Upper lobe of left lung (tissue), 6 donors: ENCODE data around the gene ADD3. TPM values are rescaled to one million over a fixed set of nuclear protein-coding genes. Genes with fewer than 3 reads are reported as not detected.
"Not testable (repeated sequence)": the region's sequence is repeated elsewhere in the genome, so short reads cannot be mapped to it uniquely, and the experiment has no call there.

Experiments used
- ATAC-seq, 2 donors: fragments of 200-7000 bp; cut with Tn5 transposase; one replicate each; pipeline ENCODE4 v1.9.1; 2022; ENCODE audit warnings: mild to moderate bottlenecking in 2 of 2, moderate library complexity in 2 of 2; ENCODE audit not compliant: low FRiP score in 2 of 2
- DNase-seq, 2 donors: peaks; one replicate each; pipeline ENCODE4 v3.0.0-alpha.2; 2019 to 2020
- H3K27ac ChIP-seq, 4 donors: fragments of 200-600 bp; sonication (generic); one replicate each; pipeline ENCODE4 v1.5.1; 2016 to 2019
- H3K27me3 ChIP-seq, 4 donors: fragments of 200-600 bp; sonication (generic); one replicate each; pipeline ENCODE4 v1.5.1; 2017 to 2019
- H3K36me3 ChIP-seq, 4 donors: fragments of 200-600 bp; sonication (generic); one replicate each; pipeline ENCODE4 v1.5.1; 2016 to 2019
- H3K4me1 ChIP-seq, 4 donors: fragments of 200-600 bp; sonication (generic); one replicate each; pipeline ENCODE4 v1.5.1; 2018 to 2019
- H3K4me3 ChIP-seq, 4 donors: fragments of 200-600 bp; sonication (generic); one replicate each; pipeline ENCODE4 v1.5.1; 2017 to 2019; ENCODE audit warnings: mild to moderate bottlenecking in 2 of 4, moderate library complexity in 1 of 4
- H3K9me3 ChIP-seq, 4 donors: fragments of 200-600 bp; sonication (generic); one replicate each; pipeline ENCODE4 v1.5.1; 2018 to 2019
- EP300 ChIP-seq, 4 donors: sonication (generic); formaldehyde crosslinking; IDR thresholded peaks; one replicate each; pipeline ENCODE4 v1.5.1; 2017; ENCODE audit warnings: antibody characterized with exemption in 4 of 4, control low read depth in 2 of 4
- POLR2A ChIP-seq, 4 donors: fragments of 450-650 bp; IDR thresholded peaks; one replicate each; pipeline ENCODE4 v1.5.1; 2016 to 2017; ENCODE audit warnings: antibody characterized with exemption in 4 of 4, mild to moderate bottlenecking in 2 of 4
- POLR2AphosphoS5 ChIP-seq, 2 donors: sonication (generic); formaldehyde crosslinking; IDR thresholded peaks; one replicate each; pipeline ENCODE4 v1.5.1; 2017; ENCODE audit warnings: antibody characterized with exemption in 2 of 2
- WGBS, 2 donors: methylation state at CpG; one replicate each; pipeline ENCODE4 v1.1.5; 2017 to 2018; 5-methylcytosine and 5-hydroxymethylcytosine counted together
- total RNA-seq, 6 donors: library from RNA; depleted of rRNA in 4 of 6; stranded (reverse); fragments of >200 nt in 4 of 6; gene quantifications; one replicate each; pipeline versions ENCODE4 v1.1.0 to v1.2.1, GENCODE V29; 2016 to 2021
- TF ChIP-seq, protein P1 (sequence below), 6 experiments: fragments of 450-650 bp in 4 of 6; fragments of 200-600 bp in 2 of 6; sonication (generic) in 2 of 6; IDR thresholded peaks; one replicate each; pipeline ENCODE4 v1.5.1; 2016 to 2019; ENCODE audit warnings: antibody characterized with exemption in 6 of 6
- donor health status: DM: no; HTN: no; CAD: no; lungs with moderate emphysema.
- donor health status: DM: no; HTN: yes; CAD: no; lungs with severe emphysema.

ADD3 gene
- total RNA-seq, 6 donors from 2014 or later, result 34.1 to 229 (median 61.0) TPM

DNA sequence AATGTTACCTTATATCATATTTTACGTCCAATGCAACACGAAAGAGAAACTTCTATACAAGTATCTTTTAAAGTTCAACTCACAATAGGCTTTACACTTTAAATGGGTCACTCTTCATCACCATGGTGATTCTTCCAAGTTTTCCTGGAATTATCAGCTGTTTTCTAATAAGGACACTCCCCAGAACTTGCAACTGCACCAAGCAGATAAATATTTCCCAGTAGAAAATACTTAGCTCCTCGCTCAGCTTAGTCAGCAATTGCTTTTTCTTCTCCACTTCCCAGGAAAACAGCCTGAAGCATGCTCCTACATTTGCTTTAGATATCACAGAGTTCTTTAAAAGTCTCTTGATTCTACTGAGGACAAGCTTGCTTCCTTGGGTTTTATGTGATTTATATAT lies 25.7 kb upstream of the ADD3 start:
- Histone ChIP-seq H3K27ac (peak overlapping the region in 1 of 4 donors; percentile 32), H3K27me3 (no peaks in the 10 kb centered on the region), H3K9me3 (no peaks in the 10 kb centered on the region), H3K36me3 (no peaks in the 10 kb centered on the region), H3K4me1 (peaks cover 0 to 15% (median 10%) of the 10 kb centered on the region in 4 donors), H3K4me3 (no peak overlapping the region)
- 65 to 68% methylated on average over 3 of the region's 3 CpGs for WGBS, 2 donors
- no peak for DNase-seq
- peak in 1 of 2 donors; percentile 82 for ATAC-seq
- TF ChIP-seq POLR2AphosphoS5 (IDR thresholded peaks at IDR 0.05) (no peak), EP300 (IDR thresholded peaks at IDR 0.05) (no peak), POLR2A (IDR thresholded peaks at IDR 0.05) (no peak)
- TF ChIP-seq, protein P1, sequence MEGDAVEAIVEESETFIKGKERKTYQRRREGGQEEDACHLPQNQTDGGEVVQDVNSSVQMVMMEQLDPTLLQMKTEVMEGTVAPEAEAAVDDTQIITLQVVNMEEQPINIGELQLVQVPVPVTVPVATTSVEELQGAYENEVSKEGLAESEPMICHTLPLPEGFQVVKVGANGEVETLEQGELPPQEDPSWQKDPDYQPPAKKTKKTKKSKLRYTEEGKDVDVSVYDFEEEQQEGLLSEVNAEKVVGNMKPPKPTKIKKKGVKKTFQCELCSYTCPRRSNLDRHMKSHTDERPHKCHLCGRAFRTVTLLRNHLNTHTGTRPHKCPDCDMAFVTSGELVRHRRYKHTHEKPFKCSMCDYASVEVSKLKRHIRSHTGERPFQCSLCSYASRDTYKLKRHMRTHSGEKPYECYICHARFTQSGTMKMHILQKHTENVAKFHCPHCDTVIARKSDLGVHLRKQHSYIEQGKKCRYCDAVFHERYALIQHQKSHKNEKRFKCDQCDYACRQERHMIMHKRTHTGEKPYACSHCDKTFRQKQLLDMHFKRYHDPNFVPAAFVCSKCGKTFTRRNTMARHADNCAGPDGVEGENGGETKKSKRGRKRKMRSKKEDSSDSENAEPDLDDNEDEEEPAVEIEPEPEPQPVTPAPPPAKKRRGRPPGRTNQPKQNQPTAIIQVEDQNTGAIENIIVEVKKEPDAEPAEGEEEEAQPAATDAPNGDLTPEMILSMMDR (IDR thresholded peaks at IDR 0.05), result no peak

DNA sequence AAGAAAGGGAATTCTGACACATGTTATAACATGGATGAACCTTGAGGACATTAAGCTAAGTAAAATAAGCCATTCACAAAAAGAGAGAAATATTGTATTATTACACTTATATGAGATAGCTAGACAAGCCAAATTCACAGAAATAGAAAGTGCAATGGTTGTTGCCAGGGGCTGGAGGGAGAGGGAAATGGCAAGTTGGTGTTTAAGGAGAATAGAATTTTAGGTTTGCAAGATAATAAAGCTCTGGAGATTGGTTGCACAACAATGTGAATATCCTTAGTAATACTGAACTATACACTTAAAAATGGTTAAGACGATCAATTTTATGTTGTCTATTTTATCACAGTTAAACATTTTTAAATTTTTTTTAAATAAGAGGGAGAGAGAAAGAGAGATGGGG lies 25.0 kb upstream of the ADD3 start:
- WGBS, 2 donors, result 87 to 90% methylated on average over 1 of the region's 1 CpG

GRCh38 chr10:109984013-109984412 lies 23.8 kb upstream of the ADD3 start:
- 71 to 92% methylated on average over 2 of the region's 2 CpGs for WGBS, 2 donors
- H3K27ac ChIP-seq, result no peak overlapping the region
- DNase-seq (no peak), ATAC-seq (no peak)
- no peaks in the 10 kb centered on the region for H3K27me3 ChIP-seq
- H3K36me3 ChIP-seq, result no peaks in the 10 kb centered on the region
- TF ChIP-seq EP300 (IDR thresholded peaks at IDR 0.05), result no peak
- TF ChIP-seq POLR2A (IDR thresholded peaks at IDR 0.05), result no peak
- TF ChIP-seq POLR2AphosphoS5 (IDR thresholded peaks at IDR 0.05), result no peak
- TF ChIP-seq, protein P1 (IDR thresholded peaks at IDR 0.05), result no peak
- no peaks in the 10 kb centered on the region for H3K9me3 ChIP-seq
- H3K4me1 ChIP-seq, result peaks cover 0 to 7% (median 2%) of the 10 kb centered on the region in 4 donors
- no peak overlapping the region for H3K4me3 ChIP-seq

More for the DNA sequence above, 25.0 kb upstream of the ADD3 start:
- Histone ChIP-seq H3K27me3 (no peaks in the 10 kb centered on the region), H3K36me3 (no peaks in the 10 kb centered on the region), H3K9me3 (no peaks in the 10 kb centered on the region), H3K27ac (no peak overlapping the region), H3K4me1 (peaks cover 0 to 13% (median 7%) of the 10 kb centered on the region in 4 donors), H3K4me3 (no peak overlapping the region)
- no peak for ATAC-seq
- TF ChIP-seq, protein P1 (IDR thresholded peaks at IDR 0.05), result no peak
- TF ChIP-seq POLR2AphosphoS5 (IDR thresholded peaks at IDR 0.05) (no peak), EP300 (IDR thresholded peaks at IDR 0.05) (no peak), POLR2A (IDR thresholded peaks at IDR 0.05) (no peak)
- DNase-seq, result no peak

DNA sequence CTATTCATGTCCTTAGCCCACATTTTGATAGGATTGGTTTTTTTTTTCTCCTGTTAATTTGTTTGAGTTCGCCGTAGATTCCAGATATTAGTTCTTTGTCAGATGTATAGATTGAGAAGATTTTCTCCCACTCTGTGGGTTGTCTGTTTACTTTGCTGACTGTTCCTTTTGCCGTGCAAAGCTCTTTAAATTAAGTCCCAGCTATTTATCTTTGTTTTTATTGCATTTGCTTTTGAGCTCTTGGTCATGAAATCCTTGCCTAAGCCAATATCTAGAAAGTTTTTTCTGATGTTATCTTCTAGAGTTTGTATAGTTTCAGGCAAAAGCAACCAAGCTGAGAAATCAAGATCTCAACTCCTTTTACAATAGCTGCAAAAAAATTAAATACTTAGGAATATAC lies 22.0 kb upstream of the ADD3 start:
- not testable (repeated sequence) for ATAC-seq, H3K4me1 ChIP-seq, H3K27ac ChIP-seq, H3K9me3 ChIP-seq, H3K36me3 ChIP-seq, DNase-seq, H3K4me3 ChIP-seq, H3K27me3 ChIP-seq
- WGBS, 2 donors, result 94% methylated on average over 3 of the region's 3 CpGs

DNA sequence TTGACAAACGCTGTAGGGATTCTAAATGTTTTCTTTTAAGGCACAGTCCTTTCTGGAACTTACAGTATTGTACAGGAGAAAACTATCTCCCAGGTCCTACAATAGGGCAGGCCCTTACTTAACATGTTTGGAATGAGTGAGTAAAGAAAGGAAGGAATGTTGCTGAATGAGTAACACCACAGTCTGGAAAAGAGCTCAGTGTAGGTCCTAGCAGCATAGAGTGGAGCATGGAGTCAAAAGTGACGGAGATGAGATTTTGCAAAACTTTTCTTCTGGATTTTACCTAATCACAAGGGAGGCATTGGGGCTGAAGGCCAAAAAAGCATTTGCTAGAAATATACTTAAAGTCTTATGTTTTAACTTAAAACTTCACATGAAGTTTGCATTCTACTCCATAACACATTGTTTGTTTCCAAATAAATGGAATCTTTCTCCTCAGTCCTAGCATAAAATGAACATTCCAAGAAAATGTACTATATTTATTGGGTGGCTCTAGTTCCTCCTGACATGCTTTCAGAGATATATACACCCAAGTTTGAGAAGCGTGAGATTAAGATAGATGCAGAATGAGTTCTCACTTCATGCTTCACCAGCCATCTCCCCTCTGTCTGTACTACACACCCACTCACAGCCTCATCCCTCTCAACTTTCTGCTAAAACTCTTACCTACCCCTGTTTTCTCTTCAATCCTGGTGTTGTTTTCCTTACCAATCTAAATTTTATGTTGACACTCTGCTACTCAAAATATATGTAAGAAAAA lies 20.2 kb upstream of the ADD3 start:
- Histone ChIP-seq H3K9me3 (no peaks in the 10 kb centered on the region), H3K4me3 (no peak overlapping the region), H3K27ac (no peak overlapping the region), H3K4me1 (peaks cover 0 to 1% (median 0%) of the 10 kb centered on the region in 4 donors), H3K27me3 (no peaks in the 10 kb centered on the region), H3K36me3 (no peaks in the 10 kb centered on the region)
- peak in 1 of 2 donors; percentile 93 for ATAC-seq
- no peak for DNase-seq
- WGBS, 2 donors, result 75 to 82% methylated on average over 3 of the region's 3 CpGs
- TF ChIP-seq, protein P1 (IDR thresholded peaks at IDR 0.05), result no peak
